Measurements from ENCODE around the gene GSE1.

The GSE1 gene

DNA sequence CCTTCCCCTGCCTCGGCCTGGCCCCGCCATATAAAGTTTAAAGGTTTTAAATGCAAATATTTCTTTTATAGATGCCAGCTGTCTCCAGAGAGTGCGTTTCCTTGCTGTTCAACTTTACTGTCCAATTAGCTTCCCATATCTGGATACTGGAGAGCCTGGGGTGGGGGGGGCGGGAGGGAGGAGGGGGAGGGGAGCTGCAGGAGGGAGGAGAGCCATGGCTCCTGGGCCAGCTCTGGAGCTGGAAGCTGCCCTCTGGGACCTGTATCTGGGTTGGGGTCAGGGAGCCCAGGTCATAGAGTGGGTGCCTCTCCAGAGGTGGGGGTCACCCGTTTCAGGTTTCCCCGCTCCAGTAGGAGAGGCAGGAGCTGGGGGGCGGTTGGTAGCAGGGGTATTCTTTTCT, 6.2 kb upstream of the GSE1 start:
- Histone ChIP-seq H3K4me2 (peak overlapping the region; percentile 83 to 99 (median 98)), H3K4me1 (peaks cover 56 to 92% (median 89%) of the 10 kb centered on the region in 10 experiments), H3K27ac (peak overlapping the region in 5 of 11 experiments; percentile 16 to 72 (median 59); a peak in 8 of 22 replicates), H3K27me3 (peaks cover 0 to 44% (median 0%) of the 10 kb centered on the region in 11 experiments; a peak in 6 of 22 replicates), H3K9ac (peak overlapping the region in 9 of 11 experiments; percentile 10 to 74 (median 57); a peak in 16 of 22 replicates), H3K9me3 (replicated peaks in 1 of 11) (no peaks in the 10 kb centered on the region), H3K4me3 (peak overlapping the region in 8 of 10 experiments; percentile 11 to 54 (median 26); a peak in 8 of 20 replicates), H3K36me3 (no peaks in the 10 kb centered on the region), H4K20me1 (peaks cover 67 to 82% (median 76%) of the 10 kb centered on the region in 11 experiments)
- no peak for TF ChIP-seq Cebpa-rat (IDR thresholded peaks at IDR 0.05)

DNA sequence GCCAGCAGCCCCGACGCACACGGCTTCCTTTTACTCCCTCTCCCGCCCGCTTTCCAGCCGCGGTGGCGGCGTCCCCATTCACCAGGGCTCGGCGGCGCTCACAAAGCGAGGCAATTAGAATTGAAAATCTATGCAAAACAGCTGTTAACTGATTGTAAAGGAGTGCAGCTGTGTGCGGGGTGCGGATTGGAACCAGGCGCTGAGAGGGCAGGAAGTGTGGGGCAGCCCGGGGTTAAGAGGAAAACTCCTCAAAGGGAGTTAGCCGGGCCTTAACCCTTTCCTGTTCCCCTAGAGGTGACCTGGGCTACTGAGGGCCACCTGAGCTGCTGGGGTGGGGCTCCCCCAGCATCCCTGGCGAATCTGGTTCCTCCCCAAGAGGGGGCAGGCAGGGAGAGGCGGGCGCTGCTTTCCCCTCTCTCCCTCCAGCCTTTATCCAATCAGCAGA, 5.8 kb upstream of the GSE1 start:
- peaks cover 63 to 78% (median 73%) of the 10 kb centered on the region in 11 experiments for H4K20me1 ChIP-seq
- no peaks in the 10 kb centered on the region for H3K36me3 ChIP-seq
- H3K27ac ChIP-seq, result peak overlapping the region in 6 of 11 experiments; percentile 16 to 72 (median 44); a peak in 10 of 22 replicates
- no peaks in the 10 kb centered on the region for H3K9me3 ChIP-seq (replicated peaks in 1 of 11)
- peaks cover 51 to 90% (median 87%) of the 10 kb centered on the region in 10 experiments for H3K4me1 ChIP-seq
- H3K9ac ChIP-seq, result peak overlapping the region in 9 of 11 experiments; percentile 10 to 74 (median 57); a peak in 17 of 22 replicates
- peak overlapping the region in 8 of 10 experiments; percentile 11 to 54 (median 26); a peak in 11 of 20 replicates for H3K4me3 ChIP-seq
- peak overlapping the region; percentile 83 to 99 (median 98) for H3K4me2 ChIP-seq
- no peak for TF ChIP-seq Cebpa-rat (IDR thresholded peaks at IDR 0.05)
- H3K27me3 ChIP-seq, result peaks cover 0 to 44% (median 0%) of the 10 kb centered on the region in 11 experiments; a peak in 6 of 22 replicates

DNA sequence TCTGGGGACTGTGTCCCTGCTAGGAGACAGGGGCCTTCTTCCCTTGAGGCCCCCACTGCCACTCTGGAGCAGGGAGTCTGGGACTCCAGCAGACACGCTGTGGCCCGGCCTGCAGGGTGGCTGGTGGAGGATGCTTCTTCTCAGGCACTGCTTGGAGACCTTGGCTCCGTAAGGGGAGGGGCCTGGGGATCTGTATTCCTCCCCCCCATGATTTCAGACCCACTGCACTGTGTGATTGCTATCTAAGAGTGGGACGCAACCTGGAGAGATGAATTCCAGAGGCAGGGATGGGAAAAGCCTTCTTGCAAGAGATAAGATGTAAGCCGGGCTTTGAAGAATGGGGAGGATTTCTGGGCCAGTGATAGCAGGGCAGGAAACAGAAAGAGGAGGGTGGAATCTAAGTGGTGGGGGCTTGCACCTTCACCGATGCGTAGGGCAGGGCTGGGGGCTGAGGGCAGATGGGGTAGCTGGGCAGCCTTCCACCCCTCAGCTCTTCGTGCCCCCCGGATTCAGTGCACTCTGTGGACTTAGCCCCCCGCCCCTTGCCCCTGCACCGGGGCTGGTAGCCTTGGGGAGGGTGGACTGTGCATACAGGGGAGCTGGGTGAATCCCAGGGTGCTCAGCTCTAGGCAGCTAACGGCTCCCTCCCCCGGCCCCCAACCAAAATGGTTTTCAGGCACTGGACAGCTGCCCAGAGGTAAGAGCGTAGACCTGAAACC, 5.2 kb upstream of the GSE1 start:
- TF ChIP-seq Cebpa-rat (IDR thresholded peaks at IDR 0.05), result no peak
- Histone ChIP-seq H4K20me1 (peaks cover 56 to 77% (median 68%) of the 10 kb centered on the region in 11 experiments), H3K27me3 (peaks cover 0 to 44% (median 0%) of the 10 kb centered on the region in 11 experiments; a peak in 6 of 22 replicates), H3K36me3 (no peaks in the 10 kb centered on the region), H3K4me2 (peak overlapping the region; percentile 83 to 99 (median 98)), H3K4me3 (peak overlapping the region in 7 of 10 experiments; percentile 11 to 54 (median 28); a peak in 8 of 20 replicates), H3K27ac (peak overlapping the region in 6 of 11 experiments; percentile 16 to 72 (median 44); a peak in 9 of 22 replicates), H3K9me3 (replicated peaks in 1 of 11) (no peaks in the 10 kb centered on the region), H3K9ac (peak overlapping the region in 7 of 11 experiments; percentile 10 to 74 (median 65); a peak in 14 of 22 replicates), H3K4me1 (peaks cover 45 to 90% (median 86%) of the 10 kb centered on the region in 10 experiments)

DNA sequence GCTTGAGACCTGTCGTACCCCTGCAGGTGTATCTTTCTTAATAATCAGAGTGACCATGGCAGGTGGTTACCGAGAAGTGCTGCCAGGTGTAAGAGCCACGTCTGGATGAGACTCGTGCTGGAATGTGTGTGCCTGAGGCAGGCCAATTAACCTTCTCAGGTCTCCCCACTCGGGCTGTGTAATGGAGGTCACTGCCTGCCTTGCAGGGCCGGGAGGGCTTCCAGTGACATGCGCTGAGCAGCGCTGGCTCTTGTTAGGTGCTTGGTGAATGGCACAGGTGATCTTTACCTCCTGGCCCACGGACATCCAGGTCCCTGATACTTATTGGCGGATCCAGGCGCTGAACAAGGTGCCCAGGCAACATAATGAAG, 4.6 kb upstream of the GSE1 start:
- Histone ChIP-seq H3K4me1 (peaks cover 40 to 88% (median 81%) of the 10 kb centered on the region in 10 experiments), H3K27ac (0 out of 22 replicates have a peak overlapping the region, but pooled peaks of 1 of the 11 experiments have one; percentile 68), H3K9ac (peak overlapping the region in 4 of 11 experiments; percentile 11 to 72 (median 42); a peak in 2 of 22 replicates), H4K20me1 (peaks cover 51 to 76% (median 66%) of the 10 kb centered on the region in 11 experiments), H3K36me3 (no peaks in the 10 kb centered on the region), H3K9me3 (replicated peaks in 1 of 11) (no peaks in the 10 kb centered on the region), H3K4me3 (no peak overlapping the region), H3K27me3 (peaks cover 0 to 44% (median 0%) of the 10 kb centered on the region in 11 experiments; a peak in 6 of 22 replicates), H3K4me2 (peak overlapping the region in 10 of 11 experiments; percentile 91 to 99 (median 98); a peak in 19 of 22 replicates)
- TF ChIP-seq Cebpa-rat (IDR thresholded peaks at IDR 0.05), result no peak

DNA sequence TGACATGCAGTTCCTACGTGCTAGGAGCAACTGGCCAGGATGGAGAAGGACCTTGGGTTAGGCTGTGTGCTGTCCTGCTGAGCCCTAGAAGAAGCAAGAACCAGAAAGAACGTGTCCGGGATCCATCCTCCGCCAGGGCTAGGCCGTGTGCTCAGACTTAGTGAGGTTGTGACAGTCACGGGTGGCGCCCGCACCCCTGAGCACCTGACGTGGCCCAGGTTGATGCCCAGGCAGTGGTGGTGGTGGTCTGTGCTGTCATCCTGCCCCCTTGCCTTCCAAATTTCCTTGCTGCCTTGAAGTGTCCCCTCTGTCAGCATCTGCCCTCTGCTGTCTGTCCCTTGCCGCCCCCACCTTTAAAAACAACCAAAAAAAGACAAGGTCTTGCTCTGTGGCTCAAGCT, 4.2 kb upstream of the GSE1 start:
- Histone ChIP-seq H4K20me1 (peaks cover 47 to 72% (median 63%) of the 10 kb centered on the region in 11 experiments), H3K27ac (0 out of 22 replicates have a peak overlapping the region, but pooled peaks of 1 of the 11 experiments have one; percentile 14), H3K9ac (peak overlapping the region in 4 of 11 experiments; percentile 5 to 65 (median 16); a peak in 3 of 22 replicates), H3K4me3 (no peak overlapping the region), H3K27me3 (peaks cover 0 to 44% (median 0%) of the 10 kb centered on the region in 11 experiments; a peak in 6 of 22 replicates), H3K4me1 (peaks cover 36 to 84% (median 77%) of the 10 kb centered on the region in 10 experiments), H3K9me3 (replicated peaks in 1 of 11) (no peaks in the 10 kb centered on the region), H3K4me2 (peak overlapping the region in 9 of 11 experiments; percentile 92 to 99 (median 98); a peak in 17 of 22 replicates), H3K36me3 (no peaks in the 10 kb centered on the region)
- no peak for TF ChIP-seq Cebpa-rat (IDR thresholded peaks at IDR 0.05)

DNA sequence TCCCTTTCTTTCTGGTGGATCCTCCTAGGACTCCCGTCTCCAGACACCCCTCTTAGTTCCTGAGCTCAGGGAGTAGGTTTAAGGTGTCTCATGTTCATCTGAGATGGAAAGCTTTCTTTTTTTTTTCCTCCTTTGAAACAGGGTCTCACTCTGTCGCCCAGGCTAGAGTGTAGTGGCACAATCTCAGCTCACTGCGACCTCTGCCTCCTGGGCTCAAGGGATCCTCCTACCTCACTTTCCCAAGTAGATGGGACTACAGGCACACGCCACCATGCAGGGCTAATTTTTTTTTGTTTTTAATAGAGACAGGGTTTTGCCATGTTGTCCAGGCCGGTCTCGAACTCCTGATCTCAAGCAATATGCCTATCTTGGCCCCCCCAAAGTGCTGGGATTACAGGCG, 3.6 kb upstream of the GSE1 start:
- peaks cover 46 to 72% (median 61%) of the 10 kb centered on the region in 11 experiments for H4K20me1 ChIP-seq
- peaks cover 37 to 83% (median 75%) of the 10 kb centered on the region in 10 experiments for H3K4me1 ChIP-seq
- H3K9ac ChIP-seq, result peak overlapping the region in 4 of 11 experiments; percentile 5 to 65 (median 10); a peak in 2 of 22 replicates
- H3K4me2 ChIP-seq, result peak overlapping the region in 10 of 11 experiments; percentile 93 to 99 (median 98); a peak in 20 of 22 replicates
- H3K36me3 ChIP-seq, result no peaks in the 10 kb centered on the region
- H3K4me3 ChIP-seq, result no peak overlapping the region
- peak overlapping the region in 2 of 11 experiments; percentile 20 to 58; a peak in 1 of 22 replicates for H3K27ac ChIP-seq
- H3K9me3 ChIP-seq (replicated peaks in 1 of 11), result no peaks in the 10 kb centered on the region
- no peak for TF ChIP-seq Cebpa-rat (IDR thresholded peaks at IDR 0.05)
- peaks cover 0 to 44% (median 0%) of the 10 kb centered on the region in 11 experiments; a peak in 6 of 22 replicates for H3K27me3 ChIP-seq

DNA sequence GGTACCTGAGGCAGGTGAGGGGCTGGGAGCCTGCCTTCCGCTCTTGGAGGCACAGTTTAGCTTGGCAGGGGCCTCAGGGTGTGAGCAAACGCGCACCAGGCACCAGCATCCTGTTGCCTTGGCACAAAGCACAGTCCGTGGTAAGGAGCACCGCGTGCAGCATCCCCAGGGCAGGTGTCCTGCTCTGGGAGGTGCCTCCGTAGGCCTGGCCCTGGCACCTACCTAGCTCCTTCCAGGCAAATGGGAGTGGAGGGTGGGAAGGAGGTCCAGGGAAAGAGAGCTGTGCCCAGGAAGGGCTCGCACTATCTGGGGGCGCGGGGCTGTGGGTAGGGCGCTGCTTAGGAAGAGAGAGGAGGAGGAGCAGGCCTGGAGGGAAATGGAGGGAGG, 3.1 kb upstream of the GSE1 start:
- peak overlapping the region in 3 of 10 experiments; percentile 20 to 29 (median 29); a peak in 2 of 20 replicates for H3K4me3 ChIP-seq
- H3K27me3 ChIP-seq, result peaks cover 0 to 44% (median 0%) of the 10 kb centered on the region in 11 experiments; a peak in 6 of 22 replicates
- peak overlapping the region in 4 of 11 experiments; percentile 15 to 58 (median 20); a peak in 4 of 22 replicates for H3K27ac ChIP-seq
- peak overlapping the region in 5 of 11 experiments; percentile 8 to 65 (median 48); a peak in 8 of 22 replicates for H3K9ac ChIP-seq
- peak overlapping the region; percentile 93 to 99 (median 98) for H3K4me2 ChIP-seq
- no peaks in the 10 kb centered on the region for H3K9me3 ChIP-seq (replicated peaks in 1 of 11)
- no peak for TF ChIP-seq Cebpa-rat (IDR thresholded peaks at IDR 0.05)
- no peaks in the 10 kb centered on the region for H3K36me3 ChIP-seq
- peaks cover 45 to 77% (median 63%) of the 10 kb centered on the region in 11 experiments for H4K20me1 ChIP-seq
- H3K4me1 ChIP-seq, result peaks cover 42 to 85% (median 79%) of the 10 kb centered on the region in 10 experiments

DNA sequence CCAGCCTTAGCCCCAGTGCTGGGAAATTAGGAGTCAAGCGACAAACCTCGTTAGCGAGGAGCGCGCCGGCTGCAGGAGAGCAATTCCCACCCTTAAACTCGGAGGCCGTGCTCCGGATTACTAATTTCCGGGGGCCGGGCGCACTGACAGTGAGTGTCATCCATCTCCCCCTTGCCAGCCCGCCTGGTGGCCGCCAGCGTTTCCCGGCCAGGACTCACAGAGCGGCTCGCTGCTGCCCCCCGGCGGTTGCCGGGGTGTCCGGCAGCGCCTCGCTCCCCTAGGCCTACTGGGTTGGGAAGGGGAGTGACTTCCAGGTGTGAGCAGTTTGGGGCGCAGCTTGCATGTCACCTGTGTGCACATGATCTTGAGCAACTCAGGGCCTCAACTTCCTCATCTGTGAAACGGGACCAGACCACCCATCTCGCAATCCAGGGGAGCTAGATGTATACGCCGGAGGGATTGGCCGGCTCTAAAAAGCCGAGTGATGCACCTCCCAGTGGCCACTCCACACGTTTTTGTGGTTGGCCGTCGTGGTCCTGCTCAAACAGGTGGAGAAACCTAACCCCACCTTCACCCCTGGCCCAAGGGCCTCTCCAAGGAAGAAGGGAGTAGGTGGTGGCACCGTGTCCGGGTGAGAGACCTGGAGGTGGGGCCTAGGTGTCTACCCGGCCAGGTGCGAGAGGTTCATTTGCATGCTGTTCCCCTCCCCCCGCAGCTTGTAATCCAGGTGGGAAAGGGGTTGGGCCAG, 2.5 kb upstream of the GSE1 start:
- peaks cover 40 to 77% (median 61%) of the 10 kb centered on the region in 11 experiments for H4K20me1 ChIP-seq
- no peaks in the 10 kb centered on the region for H3K9me3 ChIP-seq (replicated peaks in 1 of 11)
- no peaks in the 10 kb centered on the region for H3K36me3 ChIP-seq
- peak overlapping the region in 7 of 11 experiments; percentile 23 to 87 (median 47); a peak in 10 of 22 replicates for H3K27ac ChIP-seq
- peak overlapping the region in 8 of 10 experiments; percentile 22 to 82 (median 58); a peak in 12 of 20 replicates for H3K4me3 ChIP-seq
- peaks cover 47 to 85% (median 79%) of the 10 kb centered on the region in 10 experiments for H3K4me1 ChIP-seq
- peaks cover 0 to 42% (median 0%) of the 10 kb centered on the region in 11 experiments; a peak in 6 of 22 replicates for H3K27me3 ChIP-seq
- TF ChIP-seq Cebpa-rat (IDR thresholded peaks at IDR 0.05), result no peak; a peak in 1 of 22 replicates
- H3K4me2 ChIP-seq, result peak overlapping the region; percentile 93 to 99 (median 98)
- H3K9ac ChIP-seq, result peak overlapping the region in 7 of 11 experiments; percentile 37 to 81 (median 53); a peak in 11 of 22 replicates

Measured in BLaER1 treated with 17β-estradiol and CSF1 and Interleukin-3, amounts not matched to agents 10 nM and 100 nM (cell line).